OCI-LY3 (cell line): ENCODE data around the gene KLHDC7A.
"Not testable (repeated sequence)": the region's sequence is repeated elsewhere in the genome, so short reads cannot be mapped to it uniquely, and the experiment has no call there.

Source experiments
- H2AFZ ChIP-seq: fragments of 200-600, 300-600 bp; shearing (Covaris generic); 2 replicates; pipeline ENCODE4 v1.6.0; 2014; ENCODE audit warnings: antibody characterized with exemption, low read depth, low read length
- H3K27ac ChIP-seq: fragments of 200-600, 300-600 bp; sonication (generic); 2 replicates; pipeline ENCODE4 v1.5.1; 2014; ENCODE audit warnings: mild to moderate bottlenecking, low read length, moderate library complexity, mixed read lengths
- H3K27me3 ChIP-seq: fragments of 200-600, 300-600 bp; sonication (generic); 2 replicates; pipeline ENCODE4 v1.6.1; 2014; ENCODE audit warnings: low read depth, low read length, mixed read lengths
- H3K36me3 ChIP-seq: fragments of 200-600, 300-600 bp; sonication (generic); replicated peaks from 2 replicates; pipeline ENCODE3; 2014; ENCODE audit warnings: low read depth, low read length, mixed read lengths
- H3K4me1 ChIP-seq: fragments of 300-600, 200-600 bp; sonication (generic); 2 replicates; pipeline ENCODE4 v1.6.1; 2014; ENCODE audit warnings: low read length, mixed read lengths
- H3K4me2 ChIP-seq: fragments of 200-600, 300-600 bp; sonication (generic); 2 replicates; pipeline ENCODE4 v1.6.1; 2014; ENCODE audit warnings: low read length, mixed read lengths
- H3K4me3 ChIP-seq: fragments of 300-600, 200-600 bp; sonication (generic); 2 replicates; pipeline ENCODE4 v1.5.1; 2014; ENCODE audit warnings: antibody characterized with exemption, mild to moderate bottlenecking, low read length, moderate library complexity
- H3K79me2 ChIP-seq: fragments of 300-600, 200-600 bp; shearing (Covaris generic); 2 replicates; pipeline ENCODE4 v1.6.1; 2014; ENCODE audit warnings: mild to moderate bottlenecking, low read length, mixed read lengths
- H3K9ac ChIP-seq: fragments of 300-600, 200-600 bp; shearing (Covaris generic); 2 replicates; pipeline ENCODE4 v1.6.0; 2014; ENCODE audit warnings: mild to moderate bottlenecking, low read length, moderate library complexity
- H3K9me3 ChIP-seq: fragments of 200-600, 300-600 bp; shearing (Covaris generic); 2 replicates; pipeline ENCODE4 v1.6.1; 2014; ENCODE audit warnings: low read length, mixed read lengths; ENCODE audit not compliant: insufficient read depth
- H4K20me1 ChIP-seq: fragments of 200-600, 300-600 bp; sonication (generic); 2 replicates; pipeline ENCODE4 v1.6.1; 2016; ENCODE audit warnings: low read length, mixed read lengths; ENCODE audit not compliant: insufficient read depth
- EZH2phosphoT487 ChIP-seq: fragments of 200-600 bp; shearing (Covaris generic); IDR thresholded peaks from 2 replicates; pipeline ENCODE4 v1.6.1; 2018; ENCODE audit warnings: antibody characterized with exemption, mixed run types, low read depth
- TF ChIP-seq, protein P1 (sequence below): fragments of 200-600, 300-600 bp; sonication (generic); IDR thresholded peaks from 2 replicates; pipeline ENCODE4 v1.5.1; 2014; ENCODE audit warnings: antibody characterized with exemption, low read length, low read depth

The KLHDC7A gene

DNA sequence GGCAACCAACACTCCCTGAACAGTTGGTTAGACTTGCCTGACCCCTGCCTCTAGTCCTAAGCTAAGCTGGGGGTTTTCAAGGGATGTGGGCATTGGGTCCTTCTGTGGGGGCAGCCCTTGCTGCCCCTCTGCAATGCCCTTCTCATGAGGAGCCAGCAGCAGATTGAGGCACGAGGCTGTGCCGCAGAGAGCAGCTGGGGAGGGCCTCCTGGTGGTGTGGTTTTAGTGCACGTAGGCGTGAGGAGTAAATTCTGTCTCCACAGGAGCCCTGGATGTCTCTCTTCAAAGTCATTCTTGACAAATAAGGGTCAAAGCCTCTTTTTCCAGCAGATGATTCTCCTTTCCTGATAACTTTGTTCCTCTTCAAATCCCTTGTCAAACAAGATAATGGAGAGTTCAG is 31.8 kb upstream of the KLHDC7A start:
- Histone ChIP-seq H3K4me1 (no peaks in the 10 kb centered on the region), H2AFZ (no peak overlapping the region)

DNA sequence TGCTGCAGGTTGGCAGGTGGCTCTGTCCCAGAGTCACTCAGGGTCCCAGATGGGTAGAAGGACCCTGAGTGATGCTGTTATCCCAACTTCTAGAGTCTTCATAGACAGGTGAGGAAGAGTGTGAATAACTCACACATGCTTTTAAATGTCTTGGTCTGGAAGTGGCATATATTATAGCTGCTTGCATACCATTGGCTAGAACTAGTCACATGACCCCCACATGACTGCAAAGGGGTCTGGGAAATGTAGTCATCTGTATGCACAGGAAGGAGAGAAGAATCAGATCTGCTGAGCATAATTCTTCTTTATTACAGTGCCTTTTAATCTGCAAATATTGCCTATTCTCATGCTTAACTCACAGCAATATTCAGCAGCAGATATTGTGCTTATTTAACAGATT is 28.2 kb upstream of the KLHDC7A start:
- Histone ChIP-seq H4K20me1 (no peaks in the 10 kb centered on the region), H3K27ac (no peak overlapping the region), H3K79me2 (no peaks in the 10 kb centered on the region), H3K4me1 (no peaks in the 10 kb centered on the region), H3K9me3 (no peaks in the 10 kb centered on the region), H2AFZ (no peak overlapping the region), H3K9ac (no peak overlapping the region), H3K4me3 (no peak overlapping the region), H3K4me2 (no peak overlapping the region), H3K27me3 (no peaks in the 10 kb centered on the region), H3K36me3 (no peaks in the 10 kb centered on the region)
- TF ChIP-seq EZH2phosphoT487: no peak
- TF ChIP-seq, protein P1, sequence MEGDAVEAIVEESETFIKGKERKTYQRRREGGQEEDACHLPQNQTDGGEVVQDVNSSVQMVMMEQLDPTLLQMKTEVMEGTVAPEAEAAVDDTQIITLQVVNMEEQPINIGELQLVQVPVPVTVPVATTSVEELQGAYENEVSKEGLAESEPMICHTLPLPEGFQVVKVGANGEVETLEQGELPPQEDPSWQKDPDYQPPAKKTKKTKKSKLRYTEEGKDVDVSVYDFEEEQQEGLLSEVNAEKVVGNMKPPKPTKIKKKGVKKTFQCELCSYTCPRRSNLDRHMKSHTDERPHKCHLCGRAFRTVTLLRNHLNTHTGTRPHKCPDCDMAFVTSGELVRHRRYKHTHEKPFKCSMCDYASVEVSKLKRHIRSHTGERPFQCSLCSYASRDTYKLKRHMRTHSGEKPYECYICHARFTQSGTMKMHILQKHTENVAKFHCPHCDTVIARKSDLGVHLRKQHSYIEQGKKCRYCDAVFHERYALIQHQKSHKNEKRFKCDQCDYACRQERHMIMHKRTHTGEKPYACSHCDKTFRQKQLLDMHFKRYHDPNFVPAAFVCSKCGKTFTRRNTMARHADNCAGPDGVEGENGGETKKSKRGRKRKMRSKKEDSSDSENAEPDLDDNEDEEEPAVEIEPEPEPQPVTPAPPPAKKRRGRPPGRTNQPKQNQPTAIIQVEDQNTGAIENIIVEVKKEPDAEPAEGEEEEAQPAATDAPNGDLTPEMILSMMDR: no peak

More for the DNA sequence above, 31.8 kb upstream of the KLHDC7A start:
- no peak overlapping the region for H3K4me3 ChIP-seq
- H3K36me3 ChIP-seq: no peaks in the 10 kb centered on the region
- H3K9ac ChIP-seq: no peak overlapping the region
- H3K27ac ChIP-seq: no peak overlapping the region
- TF ChIP-seq EZH2phosphoT487: no peak
- TF ChIP-seq, protein P1: no peak
- no peaks in the 10 kb centered on the region for H3K79me2 ChIP-seq
- no peaks in the 10 kb centered on the region for H4K20me1 ChIP-seq
- no peaks in the 10 kb centered on the region for H3K9me3 ChIP-seq
- H3K4me2 ChIP-seq: no peak overlapping the region
- no peaks in the 10 kb centered on the region for H3K27me3 ChIP-seq

DNA sequence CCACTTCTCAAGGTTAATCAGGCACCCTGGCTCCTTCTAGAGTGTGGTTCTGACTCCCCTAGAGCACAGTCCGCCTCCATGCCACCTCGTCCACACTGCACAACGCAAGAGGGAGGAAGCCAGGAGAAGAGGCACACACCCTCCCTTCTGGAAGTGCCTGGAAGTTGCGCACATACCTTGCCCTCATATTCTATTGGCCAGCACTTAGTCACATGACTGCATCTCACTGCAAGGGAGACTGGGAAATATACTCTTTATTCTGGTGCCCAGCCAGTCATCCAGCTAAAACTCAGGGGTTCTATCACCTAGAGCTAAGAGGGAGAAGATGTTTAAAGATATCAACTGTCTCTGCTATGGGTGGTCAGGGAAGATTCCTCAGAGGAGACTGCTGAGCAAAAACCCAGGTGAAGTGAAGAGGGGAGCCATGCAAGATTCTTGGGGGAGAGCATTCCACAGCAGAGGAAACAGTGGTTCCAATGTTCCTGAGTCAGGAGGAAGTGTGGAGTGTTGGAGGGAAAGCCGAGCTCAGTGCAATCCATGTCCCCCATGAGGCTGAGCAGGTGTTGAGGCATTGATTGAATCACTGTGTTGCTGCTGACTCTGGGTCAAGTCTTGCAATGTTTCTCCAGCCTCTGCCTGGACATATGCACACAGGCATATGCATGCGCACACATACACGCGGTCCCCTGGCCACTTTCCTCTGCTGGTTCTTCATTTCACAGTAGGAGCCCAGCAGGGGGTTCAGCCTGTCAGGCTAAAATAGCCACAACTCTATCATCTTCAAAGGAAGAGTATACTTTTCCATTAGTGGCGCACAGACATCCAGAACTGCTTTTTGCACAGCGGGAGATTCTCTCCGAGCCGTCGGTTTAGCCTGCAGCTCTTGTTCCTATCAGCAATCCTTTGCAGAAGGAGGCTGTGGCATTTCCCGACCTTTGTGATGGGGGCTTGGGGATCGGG is 22.3 kb upstream of the KLHDC7A start:
- Histone ChIP-seq H3K4me2 (no peak overlapping the region), H3K4me3 (no peak overlapping the region), H2AFZ (no peak overlapping the region), H3K27me3 (no peaks in the 10 kb centered on the region), H3K4me1 (no peaks in the 10 kb centered on the region), H3K9ac (no peak overlapping the region), H3K9me3 (no peaks in the 10 kb centered on the region), H3K36me3 (no peaks in the 10 kb centered on the region), H3K79me2 (no peaks in the 10 kb centered on the region), H3K27ac (no peak overlapping the region), H4K20me1 (no peaks in the 10 kb centered on the region)
- TF ChIP-seq, protein P1: no peak
- TF ChIP-seq EZH2phosphoT487: no peak

DNA sequence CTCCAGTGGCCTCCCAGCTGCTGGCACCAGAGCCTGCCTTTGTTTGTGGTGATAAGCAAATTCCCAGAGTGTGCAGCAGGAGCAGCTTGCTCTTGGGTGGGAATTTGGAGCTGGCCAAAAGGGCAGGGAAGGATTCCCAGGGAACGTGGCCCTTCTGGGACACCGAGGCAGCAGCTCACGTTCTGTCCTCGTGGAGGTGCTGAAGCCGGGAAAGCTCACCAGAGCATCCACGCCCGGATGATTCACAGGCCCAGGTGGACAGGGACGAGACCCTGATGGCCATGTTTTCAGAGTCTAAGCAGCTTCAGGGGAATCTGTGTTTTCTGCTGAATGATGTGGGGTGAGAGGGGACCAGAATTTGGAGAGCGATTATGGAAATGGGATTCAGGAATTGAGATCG is 19.1 kb upstream of the KLHDC7A start:
- Histone ChIP-seq H3K9me3 (no peaks in the 10 kb centered on the region), H4K20me1 (no peaks in the 10 kb centered on the region), H3K4me3 (no peak overlapping the region), H3K9ac (no peak overlapping the region), H3K27me3 (no peaks in the 10 kb centered on the region), H3K4me2 (no peak overlapping the region), H3K4me1 (no peaks in the 10 kb centered on the region), H3K79me2 (no peaks in the 10 kb centered on the region), H2AFZ (no peak overlapping the region), H3K36me3 (no peaks in the 10 kb centered on the region), H3K27ac (no peak overlapping the region)
- TF ChIP-seq EZH2phosphoT487: no peak
- TF ChIP-seq, protein P1: no peak

DNA sequence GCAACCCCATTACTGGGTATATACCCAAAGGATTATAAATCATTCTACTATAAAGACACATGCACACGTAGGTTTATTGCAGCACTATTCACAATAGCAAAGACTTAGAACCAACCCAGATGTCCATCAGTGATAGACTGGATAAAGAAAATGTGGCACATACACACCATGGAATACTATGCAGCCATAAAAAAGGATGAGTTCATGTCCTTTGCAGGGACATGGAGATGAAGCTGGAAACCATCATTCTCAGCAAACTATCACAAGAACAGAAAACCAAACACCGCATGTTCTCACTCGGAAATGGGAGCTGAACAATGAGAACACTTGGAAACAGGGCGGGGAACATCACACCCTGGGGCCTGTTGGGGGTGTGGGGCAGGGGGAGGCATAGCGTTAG is 18.2 kb upstream of the KLHDC7A start:
- H3K27ac ChIP-seq, H2AFZ ChIP-seq, H4K20me1 ChIP-seq, H3K9ac ChIP-seq, H3K4me1 ChIP-seq, H3K79me2 ChIP-seq, H3K4me3 ChIP-seq, H3K36me3 ChIP-seq, H3K9me3 ChIP-seq, H3K27me3 ChIP-seq, H3K4me2 ChIP-seq: not testable (repeated sequence)
